GM11168 (cell line): ENCODE results near the gene SOBP.
"Not testable (repeated sequence)": the region's sequence is repeated elsewhere in the genome, so short reads cannot be mapped to it uniquely, and the experiment has no call there.

ENCODE experiments used
- in situ Hi-C: fragments of 300-500 bp; cut with MboI; formaldehyde crosslinking; loops from one replicate; pipeline ENCODE4 v1.12.0; 2022; ENCODE audit warnings: low sequenced_read_pairs; ENCODE audit not compliant: unreplicated experiment

The SOBP gene

GRCh38 chr6:107489636-107490565, at the start of gene SOBP:
Gene SOBP (plus strand): TSS chr6:107490117. CDS start chr6:107490617, 500 bp downstream.
- in situ Hi-C loops: no loop called here

- in situ Hi-C loops: no loop called here
Observed at GRCh38 chr6:107440936-107441335, 49.0 kb upstream of the SOBP start.

GRCh38 chr6:107441682-107442081, 48.2 kb upstream of the SOBP start:
- in situ Hi-C loops: no loop called here

GRCh38 chr6:107442938-107443607, 46.8 kb upstream of the SOBP start:
- in situ Hi-C loops: no loop called here

- in situ Hi-C loops: no loop called here
Observed at GRCh38 chr6:107443608-107444267, 46.2 kb upstream of the SOBP start.

GRCh38 chr6:107444277-107444676, 45.6 kb upstream of the SOBP start:
- in situ Hi-C loops: no loop called here

GRCh38 chr6:107447663-107448216, 42.2 kb upstream of the SOBP start:
- in situ Hi-C loops: no loop called here

GRCh38 chr6:107448776-107449175, 41.1 kb upstream of the SOBP start:
- in situ Hi-C loops: no loop called here

- in situ Hi-C loops: loop anchor here (10.0 kb wide), 1 partner anchor 144 kb away; no protein-coding TSS in a partner anchor
Observed at GRCh38 chr6:107458672-107459282, 31.1 kb upstream of the SOBP start.

- in situ Hi-C loops: loop anchor here (10.0 kb wide), 1 partner anchor 145 kb away; no protein-coding TSS in a partner anchor
Observed at GRCh38 chr6:107459283-107460082, 30.4 kb upstream of the SOBP start, which contains the start of gene PDSS2. Gene PDSS2 (minus strand): TSS chr6:107459564. CDS start chr6:107459285, 279 bp downstream.

- in situ Hi-C loops: no loop called here
Observed at GRCh38 chr6:107460083-107460631, 29.8 kb upstream of the SOBP start.

- in situ Hi-C loops: no loop called here
Observed at GRCh38 chr6:107466062-107466461, 23.9 kb upstream of the SOBP start.

GRCh38 chr6:107470364-107470763, 19.6 kb upstream of the SOBP start:
- in situ Hi-C loops: no loop called here

- in situ Hi-C loops: no loop called here
Observed at GRCh38 chr6:107473660-107474059, 16.3 kb upstream of the SOBP start.

GRCh38 chr6:107475360-107475759, 14.6 kb upstream of the SOBP start:
- in situ Hi-C loops: not testable (repeated sequence)

- in situ Hi-C loops: not testable (repeated sequence)
Observed at GRCh38 chr6:107475826-107476225, 14.1 kb upstream of the SOBP start.

GRCh38 chr6:107479089-107479690, 10.7 kb upstream of the SOBP start:
- in situ Hi-C loops: no loop called here

- in situ Hi-C loops: no loop called here
Observed at GRCh38 chr6:107485157-107485556, 4.8 kb upstream of the SOBP start.
